Activated CD8-positive, alpha-beta memory T cell treated with anti-CD3 and anti-CD28 coated beads, Interleukin-2, amount 50 U/mL, for 24 hours (primary cell): ENCODE data around the gene COL23A1.
"Not testable (repeated sequence)": the region's sequence is repeated elsewhere in the genome, so short reads cannot be mapped to it uniquely, and the experiment has no call there.

ENCODE experiments used
- DNase-seq: peaks from one replicate; pipeline ENCODE4 v3.0.0-alpha.2; 2020; ENCODE audit errors: extremely low read depth

The COL23A1 gene

DNA sequence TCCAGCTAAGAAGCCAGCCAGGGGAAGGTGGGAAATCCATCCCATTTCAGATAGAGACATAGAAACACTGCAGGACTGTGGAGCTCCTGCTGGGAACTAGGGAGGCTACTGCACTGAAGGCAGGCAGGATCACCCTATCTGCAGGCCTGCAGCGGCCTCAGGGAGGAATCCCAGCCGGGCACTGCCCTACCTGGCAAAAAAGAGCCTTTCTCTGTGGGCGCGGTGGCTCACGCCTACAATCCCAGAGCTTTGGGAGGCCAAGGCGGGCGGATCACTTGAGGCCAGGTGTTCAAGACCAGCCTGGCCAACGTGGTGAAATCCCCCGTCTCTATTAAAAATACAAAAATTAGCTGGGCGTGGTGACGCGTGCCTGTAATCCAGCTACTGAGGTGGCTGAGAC is 286.2 kb downstream of the COL23A1 start:
- no peak for DNase-seq

GRCh38 chr5:178302321-178302720 is 287.9 kb downstream of the COL23A1 start:
- DNase-seq, result not testable (repeated sequence)

DNA sequence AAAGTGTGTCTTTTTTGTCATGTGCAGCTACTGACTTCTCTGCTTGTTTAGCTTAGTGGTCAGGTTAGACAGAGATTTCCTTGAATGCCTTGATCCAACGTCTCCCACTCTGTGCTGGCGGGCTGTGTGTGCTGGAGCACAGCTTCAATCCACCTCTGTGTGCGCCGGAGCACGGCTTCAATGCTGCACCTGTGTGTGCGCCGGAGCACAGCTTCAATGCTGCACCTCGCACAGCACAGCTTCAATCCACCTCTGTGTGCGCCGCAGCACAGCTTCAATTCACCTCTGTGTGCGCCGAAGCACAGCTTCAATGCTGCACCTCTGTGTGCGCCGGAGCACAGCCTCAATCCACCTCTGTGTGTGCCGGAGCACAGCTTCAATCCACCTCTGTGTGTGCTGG is 288.6 kb downstream of the COL23A1 start:
- DNase-seq, result no peak

DNA sequence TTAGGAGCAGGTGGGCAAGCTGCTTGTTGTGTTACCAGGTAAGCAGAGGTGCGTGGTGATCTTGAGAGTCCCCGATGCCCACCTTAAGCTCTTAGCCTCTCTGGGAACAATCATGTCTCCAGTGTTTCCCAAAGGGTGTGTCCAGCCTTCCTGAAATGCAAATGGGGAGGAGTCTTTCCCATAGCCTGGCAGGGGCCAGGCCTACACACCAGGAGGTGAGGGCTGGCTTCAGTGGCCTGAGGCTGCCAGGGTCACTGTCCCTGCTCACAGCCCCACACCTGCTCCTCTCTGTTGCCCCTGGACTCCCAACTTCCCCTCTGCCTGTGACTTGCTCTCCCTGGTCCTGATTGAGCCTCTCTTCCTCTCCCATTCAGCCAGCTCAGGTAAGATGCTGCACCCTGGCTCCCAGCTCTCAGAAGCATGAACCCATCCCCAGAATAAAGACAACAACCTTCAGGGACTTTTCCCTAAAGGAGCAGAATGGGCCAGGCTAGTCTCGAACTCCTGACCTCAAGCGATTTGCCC is 291.8 kb downstream of the COL23A1 start:
- no peak for DNase-seq

- DNase-seq, result no peak
Measured at GRCh38 chr5:178297751-178298150, 292.4 kb downstream of the COL23A1 start.

GRCh38 chr5:178296066-178296465 is 294.1 kb downstream of the COL23A1 start:
- no peak for DNase-seq

DNA sequence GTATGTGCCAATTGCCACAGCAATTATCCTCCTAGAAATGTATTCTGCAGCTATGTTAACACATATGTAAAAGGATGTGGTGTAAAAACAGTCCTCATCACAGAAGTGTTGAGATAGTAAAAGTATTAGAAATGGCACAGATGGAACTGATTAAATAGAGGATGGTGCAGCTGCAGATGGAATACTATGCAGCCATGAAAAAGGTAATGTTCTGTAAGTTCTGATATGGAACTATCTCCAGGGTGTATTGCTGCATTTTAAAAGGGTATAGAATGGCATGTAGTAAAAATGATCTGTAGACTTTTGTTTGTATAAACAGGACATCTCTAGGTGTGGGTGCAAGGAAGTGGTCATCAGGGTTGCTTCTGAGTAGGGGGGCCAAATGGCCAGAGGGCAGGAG is 294.6 kb downstream of the COL23A1 start:
- no peak for DNase-seq

- no peak for DNase-seq
Measured at GRCh38 chr5:178293815-178294214, 296.4 kb downstream of the COL23A1 start.

GRCh38 chr5:178293400-178293799 is 296.8 kb downstream of the COL23A1 start:
- DNase-seq, result no peak

DNA sequence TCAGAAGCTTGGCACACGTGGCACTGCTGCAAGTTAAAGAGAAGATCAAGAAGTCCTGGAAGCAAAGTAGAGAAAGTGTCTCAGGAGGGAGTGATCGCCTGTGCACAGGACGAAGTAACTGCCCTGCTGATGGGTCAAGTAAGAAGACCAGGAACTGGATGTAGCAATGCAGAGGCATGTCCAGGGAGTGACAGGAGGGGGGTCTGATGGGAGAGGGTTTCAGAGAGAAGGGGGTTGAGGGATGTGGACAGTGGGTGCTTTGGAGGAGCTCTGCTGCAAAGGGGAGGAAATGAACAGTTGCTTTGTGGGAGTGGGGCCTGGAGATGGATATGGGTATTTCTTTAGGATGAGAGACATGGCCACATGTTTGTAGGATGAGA is 297.4 kb downstream of the COL23A1 start:
- DNase-seq, result no peak

DNA sequence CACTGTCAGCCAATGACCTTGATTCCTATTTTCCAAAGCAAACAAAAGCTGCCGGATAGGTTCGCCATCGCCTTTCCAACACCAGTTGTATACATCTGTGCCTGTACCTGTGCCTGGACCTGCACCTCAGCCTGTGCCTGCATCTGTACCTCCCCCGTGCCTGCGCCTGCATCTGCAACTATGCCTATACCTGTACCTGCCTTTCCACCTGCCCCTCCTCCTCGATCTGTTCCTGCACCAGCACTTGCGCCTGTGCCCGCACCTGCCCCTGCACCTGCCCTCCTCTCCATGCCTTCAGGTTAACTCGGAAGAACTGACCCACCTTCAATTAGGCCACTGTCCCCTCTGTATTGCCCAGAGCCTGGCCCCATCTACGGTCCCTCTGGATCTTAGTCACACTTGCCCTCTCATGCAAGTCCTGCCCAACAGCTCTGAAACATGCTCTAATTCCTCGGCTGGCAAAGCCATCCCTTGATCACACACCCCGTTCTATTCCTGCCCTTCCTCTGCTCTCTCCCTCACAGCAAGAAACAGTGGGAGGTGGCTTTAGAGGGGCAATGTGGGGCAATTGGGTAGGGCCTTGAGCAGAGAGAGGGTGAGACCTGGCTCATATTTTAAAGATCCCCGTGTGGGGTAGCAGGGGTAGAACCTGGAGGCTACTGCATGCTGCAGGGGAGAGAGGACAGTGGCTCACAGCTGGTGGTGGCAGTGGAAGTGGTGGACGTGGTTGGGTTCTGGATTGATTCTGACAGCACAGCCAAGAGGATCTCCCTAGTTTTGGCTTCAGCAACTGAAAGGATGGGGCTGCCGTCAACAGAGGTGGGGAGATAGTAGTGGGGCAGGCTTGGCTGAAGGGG is 298.0 kb downstream of the COL23A1 start:
- DNase-seq, result no peak

GRCh38 chr5:178291161-178291561 is 299.0 kb downstream of the COL23A1 start:
- DNase-seq, result no peak

DNA sequence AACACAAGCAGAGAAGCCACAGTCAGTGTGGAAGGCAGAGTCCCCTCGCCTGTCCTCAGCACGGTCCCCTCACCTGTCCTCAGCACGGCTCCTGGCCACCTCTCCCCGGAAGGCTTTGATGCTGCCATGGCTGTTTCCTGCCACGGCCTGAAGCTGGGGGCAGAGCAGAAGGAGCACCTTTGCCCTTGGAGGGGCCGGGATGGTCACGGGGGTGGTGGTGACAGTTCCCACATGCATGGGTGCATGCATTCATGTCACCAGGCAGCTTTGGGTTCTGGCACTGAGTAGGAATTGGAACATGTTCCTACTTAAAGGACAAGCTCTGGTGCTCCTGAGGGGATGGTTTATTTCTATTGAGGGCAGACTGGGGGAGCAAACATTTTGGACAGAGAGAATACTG is 299.8 kb downstream of the COL23A1 start:
- no peak for DNase-seq

DNA sequence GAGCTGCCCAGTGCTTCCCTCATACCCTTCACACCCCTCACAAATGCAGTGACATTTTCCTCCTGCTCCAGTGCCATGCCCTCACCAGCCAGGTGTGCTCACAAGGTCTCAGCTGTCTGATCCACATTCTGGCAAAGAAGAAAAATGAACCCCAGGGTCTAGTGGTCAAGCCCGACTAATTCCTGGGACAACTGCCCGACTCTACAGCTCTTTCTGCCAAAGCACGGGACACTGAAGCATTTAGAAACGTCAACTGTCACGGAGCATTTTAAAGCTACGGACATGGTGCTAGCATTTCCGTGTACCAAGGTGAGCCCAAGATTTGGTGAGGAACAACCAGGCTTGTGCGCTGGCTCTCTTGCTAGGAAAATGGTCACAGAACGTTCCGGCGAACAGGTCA is 300.8 kb downstream of the COL23A1 start:
- DNase-seq, result no peak

GRCh38 chr5:178288401-178289368 is 301.5 kb downstream of the COL23A1 start:
- DNase-seq, result no peak

GRCh38 chr5:178287791-178288105 is 302.4 kb downstream of the COL23A1 start:
- no peak for DNase-seq

GRCh38 chr5:178287091-178287790 is 303.0 kb downstream of the COL23A1 start:
- DNase-seq, result no peak

GRCh38 chr5:178286226-178287090 is 303.7 kb downstream of the COL23A1 start:
- no peak for DNase-seq

DNA sequence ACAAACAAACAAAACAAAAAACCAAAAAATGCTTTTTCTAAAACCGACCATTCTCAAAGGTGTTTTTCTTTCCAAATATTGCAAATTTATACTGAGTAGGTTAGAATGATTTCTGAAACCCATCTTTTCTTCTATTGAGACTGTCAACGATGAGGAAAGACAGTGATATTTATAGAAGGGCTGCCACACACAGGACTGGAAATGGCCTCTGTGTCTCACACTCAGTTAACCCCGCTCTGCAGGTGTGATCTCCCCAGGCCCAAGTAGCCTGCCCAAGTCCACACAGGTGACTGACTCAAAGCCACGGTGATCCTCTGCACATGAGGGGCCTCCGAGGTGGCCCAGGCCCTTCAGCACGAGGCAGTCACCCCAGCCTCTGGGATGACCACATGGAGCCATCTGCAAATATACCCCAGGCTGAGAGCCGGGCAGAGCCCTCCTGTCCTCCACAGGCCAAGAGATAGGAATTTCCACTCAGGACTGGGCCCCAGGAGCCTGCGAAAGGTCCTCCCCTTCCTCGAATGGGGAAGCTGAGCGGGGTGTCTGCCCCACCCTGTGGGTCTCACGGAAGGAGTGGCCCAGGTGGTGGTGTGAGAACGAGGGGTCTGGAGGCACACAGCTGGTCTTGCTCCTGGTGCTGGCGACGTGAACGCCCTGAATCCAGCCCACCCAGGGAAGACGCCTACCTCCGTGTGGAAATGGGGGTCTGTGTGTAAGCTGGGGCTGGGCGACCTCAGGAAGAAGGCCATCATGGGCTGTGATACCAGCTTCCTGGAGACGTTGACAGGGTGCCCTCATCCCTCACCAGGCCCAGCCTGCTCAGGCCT is 304.6 kb downstream of the COL23A1 start:
- no peak for DNase-seq

DNA sequence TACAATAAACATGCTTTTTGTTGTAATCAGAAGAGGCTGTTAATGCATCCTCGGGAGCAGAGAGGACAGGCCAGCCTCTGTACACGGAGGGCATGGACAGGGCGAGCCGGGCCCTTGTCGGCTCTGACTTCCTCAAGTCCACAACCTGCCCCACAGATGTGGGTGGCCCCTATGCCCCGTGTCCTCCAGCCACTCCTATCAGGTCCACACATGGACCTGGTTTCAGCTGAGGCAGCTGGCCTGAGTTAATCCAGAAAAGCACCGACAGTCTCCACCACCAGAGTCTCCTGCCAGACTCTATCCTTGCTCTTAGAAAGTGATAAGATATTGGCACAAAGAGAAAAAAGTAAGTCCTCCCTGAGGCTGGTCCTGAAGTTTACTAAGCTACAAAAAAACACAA is 305.2 kb downstream of the COL23A1 start:
- no peak for DNase-seq
